ENCODE measurements around the gene OR8G1.
"Not testable (repeated sequence)": the region's sequence is repeated elsewhere in the genome, so short reads cannot be mapped to it uniquely, and the experiment has no call there.

The OR8G1 gene

GRCh38 chr11:124240621-124241397, at the start of gene OR8G1:
Gene OR8G1, plus strand, starts transcription at chr11:124241095. Its CDS starts 8,581 bp downstream, at chr11:124249676.
- no peak for DNase-seq

GRCh38 chr11:124193221-124194010, 47.5 kb upstream of the OR8G1 start:
- no peak for DNase-seq

GRCh38 chr11:124194293-124195188, 46.4 kb upstream of the OR8G1 start:
- no peak for DNase-seq

GRCh38 chr11:124195189-124195734, 45.6 kb upstream of the OR8G1 start:
- DNase-seq = no peak

GRCh38 chr11:124197999-124198398, 42.9 kb upstream of the OR8G1 start:
- DNase-seq = no peak

GRCh38 chr11:124198897-124199296, 42.0 kb upstream of the OR8G1 start:
- no peak for DNase-seq

- DNase-seq = no peak
Measured at GRCh38 chr11:124199702-124200101, 41.2 kb upstream of the OR8G1 start.

GRCh38 chr11:124200671-124201070, 40.2 kb upstream of the OR8G1 start:
- DNase-seq = no peak

GRCh38 chr11:124202951-124203350, 37.9 kb upstream of the OR8G1 start:
- DNase-seq = no peak

- DNase-seq = no peak
Measured at GRCh38 chr11:124204008-124204407, 36.9 kb upstream of the OR8G1 start.

- DNase-seq = no peak
Measured at GRCh38 chr11:124207102-124207792, 33.6 kb upstream of the OR8G1 start.

GRCh38 chr11:124209824-124210357, 31.0 kb upstream of the OR8G1 start:
- no peak for DNase-seq

- DNase-seq = no peak
Measured at GRCh38 chr11:124210421-124210820, 30.5 kb upstream of the OR8G1 start.

GRCh38 chr11:124211321-124211720, 29.6 kb upstream of the OR8G1 start:
- no peak for DNase-seq

GRCh38 chr11:124214027-124214426, 26.9 kb upstream of the OR8G1 start:
- DNase-seq = no peak

GRCh38 chr11:124219126-124219525, 21.8 kb upstream of the OR8G1 start:
- DNase-seq = no peak

GRCh38 chr11:124222407-124222806, 18.5 kb upstream of the OR8G1 start:
- DNase-seq = no peak

GRCh38 chr11:124224618-124225423, 16.1 kb upstream of the OR8G1 start:
- not testable (repeated sequence) for DNase-seq

GRCh38 chr11:124225471-124225870, 15.4 kb upstream of the OR8G1 start:
- no peak for DNase-seq

GRCh38 chr11:124233376-124233775, 7.5 kb upstream of the OR8G1 start:
- DNase-seq = no peak

GRCh38 chr11:124238512-124238911, 2.4 kb upstream of the OR8G1 start:
- no peak for DNase-seq

All from activated CD4-positive, alpha-beta T cell treated with anti-CD3 and anti-CD28 coated beads for 1 hour (primary cell).